GM21723 (cell line): Measurements from ENCODE around the gene TOP2B.

Experiments
- ATAC-seq: cut with Tn5 transposase; IDR thresholded peaks from one replicate; pipeline ENCODE4 v1.9.1; 2021; ENCODE audit warnings: mild to moderate bottlenecking, moderate library complexity; ENCODE audit not compliant: unreplicated experiment

Gene TOP2B

GRCh38 chr3:25566358-25566920 lies 98.3 kb downstream of the TOP2B start:
- no peak for ATAC-seq

GRCh38 chr3:25565807-25566206 lies 98.9 kb downstream of the TOP2B start:
- ATAC-seq, result no peak

- ATAC-seq, result no peak
These were observed 100.6 kb downstream of the TOP2B start for GRCh38 chr3:25564075-25564474.

GRCh38 chr3:25563601-25564000 lies 101.1 kb downstream of the TOP2B start:
- ATAC-seq, result no peak

GRCh38 chr3:25558796-25559195 lies 105.9 kb downstream of the TOP2B start:
- ATAC-seq, result no peak

GRCh38 chr3:25558121-25558520 lies 106.6 kb downstream of the TOP2B start:
- ATAC-seq, result no peak

GRCh38 chr3:25557694-25558093 lies 107.0 kb downstream of the TOP2B start:
- no peak for ATAC-seq

GRCh38 chr3:25556447-25556846 lies 108.3 kb downstream of the TOP2B start:
- no peak for ATAC-seq

GRCh38 chr3:25555695-25556437 lies 108.8 kb downstream of the TOP2B start:
- ATAC-seq, result no peak

GRCh38 chr3:25554376-25554775 lies 110.3 kb downstream of the TOP2B start:
- ATAC-seq, result no peak

GRCh38 chr3:25552251-25552650 lies 112.5 kb downstream of the TOP2B start:
- no peak for ATAC-seq

- ATAC-seq, result no peak
These were observed 115.9 kb downstream of the TOP2B start for GRCh38 chr3:25548836-25549235.

GRCh38 chr3:25547943-25548674 lies 116.6 kb downstream of the TOP2B start:
- ATAC-seq, result no peak
